Measurements from ENCODE around the gene AACS.
"Not testable (repeated sequence)": the region's sequence is repeated elsewhere in the genome, so short reads cannot be mapped to it uniquely, and the experiment has no call there.

Gene AACS

DNA sequence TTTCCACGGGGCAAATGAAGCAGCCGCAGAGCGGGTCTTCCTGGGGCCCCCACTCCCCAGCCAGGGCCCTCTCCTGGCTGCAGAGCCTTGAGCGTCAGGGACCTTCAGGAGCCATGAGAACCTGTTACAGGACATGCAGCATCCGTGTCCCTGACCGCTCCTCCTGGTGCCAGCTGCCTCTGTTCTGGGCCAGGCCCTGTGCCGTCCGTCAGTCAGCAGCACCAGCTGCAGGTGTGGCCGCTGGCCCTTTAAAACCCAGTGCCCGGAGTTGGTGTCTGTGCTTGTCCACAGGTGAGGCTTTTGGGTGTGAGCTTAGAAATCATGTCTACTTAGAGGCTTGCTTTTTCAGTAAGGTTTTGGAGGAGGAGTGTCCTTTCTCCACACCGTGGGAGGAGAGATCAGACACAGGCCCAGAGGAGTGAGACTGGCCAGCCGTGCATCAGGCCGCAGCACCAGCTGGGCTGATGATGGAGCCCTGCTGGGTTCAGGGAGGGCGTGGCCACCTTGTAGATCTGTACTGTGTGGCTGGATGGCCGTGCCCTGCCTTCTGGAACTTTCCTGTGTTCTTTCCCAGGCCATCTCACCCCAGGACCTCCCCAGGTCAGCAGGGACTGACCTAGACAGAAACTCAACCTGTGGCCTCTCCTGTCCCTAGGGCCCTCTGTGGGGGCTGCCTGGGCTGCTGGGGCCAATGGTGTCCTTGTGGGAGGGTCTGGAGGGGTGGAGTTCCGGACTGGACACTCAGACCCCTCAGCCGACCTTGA is 27.1 kb downstream of the AACS start:
- DNase-seq (ENCODE audit: low read depth in 2 of 2), result no peak

GRCh38 chr12:125092872-125093680 is 27.8 kb downstream of the AACS start:
- DNase-seq (ENCODE audit: low read depth in 2 of 2), result no peak

DNA sequence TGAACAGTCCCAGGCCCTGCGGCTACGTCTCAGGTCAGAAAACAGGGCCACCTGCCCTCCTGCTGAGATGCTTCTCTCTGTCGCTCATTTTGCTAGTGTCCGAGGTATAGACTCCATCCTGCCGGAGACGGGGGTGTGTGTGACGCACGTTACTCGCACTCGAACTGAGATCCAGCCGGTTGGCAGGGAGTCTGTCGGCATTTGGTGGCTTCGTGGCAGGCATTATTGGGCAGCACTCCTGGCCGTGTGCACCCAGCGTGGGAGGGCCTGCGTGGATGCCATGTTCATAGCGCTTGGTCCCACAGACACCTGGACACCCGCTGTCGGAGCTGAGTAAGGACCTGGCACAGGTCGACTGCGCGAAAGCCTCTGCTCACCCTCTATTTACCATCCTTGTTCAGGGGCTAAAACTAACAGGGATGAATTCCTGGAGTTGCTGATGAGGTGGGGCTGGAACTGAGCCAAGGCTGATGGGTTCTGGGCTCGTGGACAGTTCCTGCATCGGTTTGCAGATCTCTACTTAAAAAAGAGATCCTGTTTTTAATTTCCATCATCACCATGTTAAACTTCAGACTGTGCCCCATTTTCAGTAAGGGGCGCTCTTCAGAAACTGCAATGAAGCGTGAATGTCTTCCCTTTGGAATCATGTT is 28.6 kb downstream of the AACS start:
- no peak for DNase-seq (ENCODE audit: low read depth in 2 of 2)

- no peak for DNase-seq (ENCODE audit: low read depth in 2 of 2)
Observed at GRCh38 chr12:125096894-125097293, 31.7 kb downstream of the AACS start.

GRCh38 chr12:125097427-125097826 is 32.2 kb downstream of the AACS start:
- no peak for DNase-seq (ENCODE audit: low read depth in 2 of 2)

DNA sequence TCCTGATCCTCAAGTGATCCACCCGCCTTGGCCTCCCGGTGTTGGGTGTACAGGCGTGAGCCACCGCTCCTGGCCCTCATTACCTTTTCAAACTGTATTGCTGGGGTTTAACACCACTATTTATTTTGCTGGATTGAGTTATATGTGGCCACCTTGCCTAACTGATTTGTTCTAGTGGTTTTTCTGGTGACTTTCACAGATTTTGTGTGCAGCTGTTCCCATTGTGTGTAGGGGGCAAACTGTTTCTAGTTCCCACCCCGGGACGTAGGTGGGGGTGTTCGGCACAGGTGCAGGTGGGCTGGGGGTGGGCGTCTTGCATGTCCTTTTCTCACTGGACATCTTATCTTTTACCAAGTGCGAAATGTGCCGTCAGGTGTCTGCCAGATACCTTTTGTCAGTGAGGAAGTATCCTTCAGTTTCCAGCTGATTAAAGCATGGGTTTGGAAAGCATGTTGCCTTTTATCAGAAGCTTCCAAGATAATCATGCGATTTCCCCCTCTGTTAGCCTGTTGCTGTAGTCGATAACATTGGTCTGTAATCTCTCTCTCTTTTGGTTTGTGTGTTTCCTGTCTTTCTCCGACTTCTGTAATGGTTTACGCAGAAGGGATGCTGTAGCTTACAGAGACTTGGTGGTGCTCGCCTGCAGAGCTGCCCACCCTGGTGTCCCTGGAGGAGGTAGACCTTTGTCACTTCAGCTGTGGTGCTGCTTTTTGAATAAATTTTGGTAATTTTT is 33.6 kb downstream of the AACS start:
- no peak for DNase-seq (ENCODE audit: low read depth in 2 of 2)

GRCh38 chr12:125099409-125099782 is 34.2 kb downstream of the AACS start:
- no peak for DNase-seq (ENCODE audit: low read depth in 2 of 2)

- no peak for DNase-seq (ENCODE audit: low read depth in 2 of 2)
Observed at GRCh38 chr12:125100551-125101434, 35.6 kb downstream of the AACS start.

- no peak for DNase-seq (ENCODE audit: low read depth in 2 of 2)
Observed at GRCh38 chr12:125104982-125105381, 39.7 kb downstream of the AACS start.

DNA sequence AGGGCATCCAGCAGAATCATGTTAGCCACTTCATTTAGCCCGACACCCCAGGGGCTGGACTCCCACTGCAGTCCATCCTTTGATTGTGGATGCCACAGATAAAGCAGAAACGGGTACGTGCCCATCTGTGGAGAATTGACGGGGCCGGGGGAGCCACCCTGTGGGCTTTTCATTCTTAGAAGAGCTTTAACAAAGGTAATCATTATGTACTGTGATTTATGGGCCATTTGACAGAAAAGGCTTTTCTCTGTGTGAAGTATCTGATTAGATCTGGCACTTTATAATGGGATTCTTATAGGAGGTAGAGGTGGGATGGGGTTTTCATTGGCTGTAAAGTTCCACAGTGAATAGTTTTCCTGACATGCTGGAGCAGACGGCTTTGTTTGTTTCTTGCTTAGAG is 40.4 kb downstream of the AACS start:
- no peak for DNase-seq (ENCODE audit: low read depth in 2 of 2)

GRCh38 chr12:125110641-125111360 is 45.6 kb downstream of the AACS start:
- DNase-seq (ENCODE audit: low read depth in 2 of 2), result no peak

- DNase-seq (ENCODE audit: low read depth in 2 of 2), result no peak
Observed at GRCh38 chr12:125111403-125111802, 46.2 kb downstream of the AACS start.

GRCh38 chr12:125112614-125113013 is 47.4 kb downstream of the AACS start:
- not testable (repeated sequence) for DNase-seq (ENCODE audit: low read depth in 2 of 2)

DNA sequence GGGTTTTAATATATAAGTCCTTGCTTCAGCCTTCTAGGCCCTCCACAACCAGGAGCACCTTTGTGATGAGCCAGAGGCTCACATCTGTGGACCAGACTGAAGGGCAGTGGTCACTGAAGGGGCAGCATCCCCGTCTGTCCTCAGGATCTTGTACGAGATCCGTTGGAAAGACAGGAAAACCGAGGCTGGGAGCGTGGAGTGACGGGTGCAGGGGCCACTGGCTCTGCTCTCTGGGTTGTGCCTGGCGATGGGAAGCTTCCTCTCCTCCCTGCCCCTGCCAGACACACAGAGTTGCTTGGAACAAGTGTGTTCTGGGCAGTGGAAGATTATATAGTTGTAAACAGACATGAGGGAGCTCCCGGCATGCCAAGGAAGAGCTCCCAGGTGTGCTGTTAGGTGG is 48.0 kb downstream of the AACS start:
- DNase-seq (ENCODE audit: low read depth in 2 of 2), result no peak

GRCh38 chr12:125113789-125114188 is 48.6 kb downstream of the AACS start:
- no peak for DNase-seq (ENCODE audit: low read depth in 2 of 2)

DNA sequence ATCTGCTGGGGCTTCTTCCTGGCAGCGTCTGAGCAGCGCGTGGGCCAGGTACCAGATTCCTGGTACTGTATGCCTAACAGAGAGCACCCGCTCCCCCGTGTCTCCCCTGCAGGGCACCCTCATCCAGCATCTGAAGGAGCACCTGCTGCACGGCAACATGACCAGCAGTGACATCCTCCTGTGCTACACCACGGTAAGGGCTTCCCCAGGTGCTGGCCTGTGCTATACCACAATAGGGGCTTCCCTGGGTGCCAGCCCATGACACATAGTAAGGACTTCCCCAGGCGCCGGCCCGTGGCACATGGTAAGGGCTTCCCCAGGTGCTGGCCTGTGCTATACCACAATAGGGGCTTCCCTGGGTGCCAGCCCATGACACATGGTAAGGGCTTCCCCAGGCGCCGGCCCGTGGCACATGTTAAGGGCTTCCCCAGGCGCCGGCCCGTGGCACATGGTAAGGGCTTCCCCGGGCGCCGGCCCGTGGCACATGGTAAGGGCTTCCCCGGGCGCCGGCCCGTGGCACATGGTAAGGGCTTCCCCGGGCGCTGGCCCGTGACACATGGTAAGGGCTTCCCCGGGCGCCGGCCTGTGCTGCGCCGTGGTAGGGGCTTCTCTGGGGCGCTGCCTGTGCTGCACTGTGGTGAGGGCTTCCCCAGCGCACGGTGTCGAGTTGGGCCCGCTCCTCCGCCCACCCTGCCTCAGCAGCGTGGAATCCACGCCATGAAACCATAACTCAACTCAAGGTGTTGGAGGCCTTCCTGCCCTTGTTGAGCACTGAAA is 49.3 kb downstream of the AACS start:
- no peak for DNase-seq (ENCODE audit: low read depth in 2 of 2)

DNA sequence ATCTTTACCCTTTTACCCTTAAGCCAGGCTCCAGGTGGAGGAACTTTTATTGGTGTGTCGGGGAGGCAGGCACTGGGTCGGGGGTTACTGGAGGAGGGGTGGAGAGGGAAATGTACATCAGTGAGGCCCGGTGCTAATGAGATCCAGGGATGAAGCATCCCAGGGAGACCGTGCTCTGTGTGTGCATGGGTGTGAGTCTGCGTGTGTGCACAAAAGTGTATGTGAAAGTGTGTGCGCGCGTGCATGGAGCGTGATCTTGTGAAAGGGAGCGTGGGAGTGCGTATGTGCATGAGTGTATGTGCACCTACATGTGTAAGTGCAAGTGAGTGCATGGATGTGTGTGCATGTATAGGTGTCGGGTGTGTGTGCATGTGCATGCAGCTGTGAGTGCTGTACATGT is 55.3 kb downstream of the AACS start:
- no peak for DNase-seq (ENCODE audit: low read depth in 2 of 2)

- DNase-seq (ENCODE audit: low read depth in 2 of 2), result no peak
Observed at GRCh38 chr12:125121106-125121505, 55.9 kb downstream of the AACS start.

- DNase-seq (ENCODE audit: low read depth in 2 of 2), result no peak
Observed at GRCh38 chr12:125122668-125123067, 57.4 kb downstream of the AACS start.
